Upper lobe of left lung (tissue), 6 donors: Measurements from ENCODE around the gene PANK1. TPM values are rescaled to one million over a fixed set of nuclear protein-coding genes. Genes with fewer than 3 reads are reported as not detected.

Experiments
- ATAC-seq, 2 donors: fragments of 200-7000 bp; cut with Tn5 transposase; one replicate each; pipeline ENCODE4 v1.9.1; 2022; ENCODE audit warnings: mild to moderate bottlenecking in 2 of 2, moderate library complexity in 2 of 2; ENCODE audit not compliant: low FRiP score in 2 of 2
- DNase-seq, 2 donors: peaks; one replicate each; pipeline ENCODE4 v3.0.0-alpha.2; 2019 to 2020
- H3K27ac ChIP-seq, 4 donors: fragments of 200-600 bp; sonication (generic); one replicate each; pipeline ENCODE4 v1.5.1; 2016 to 2019
- H3K27me3 ChIP-seq, 4 donors: fragments of 200-600 bp; sonication (generic); one replicate each; pipeline ENCODE4 v1.5.1; 2017 to 2019
- H3K36me3 ChIP-seq, 4 donors: fragments of 200-600 bp; sonication (generic); one replicate each; pipeline ENCODE4 v1.5.1; 2016 to 2019
- H3K4me1 ChIP-seq, 4 donors: fragments of 200-600 bp; sonication (generic); one replicate each; pipeline ENCODE4 v1.5.1; 2018 to 2019
- H3K4me3 ChIP-seq, 4 donors: fragments of 200-600 bp; sonication (generic); one replicate each; pipeline ENCODE4 v1.5.1; 2017 to 2019; ENCODE audit warnings: mild to moderate bottlenecking in 2 of 4, moderate library complexity in 1 of 4
- H3K9me3 ChIP-seq, 4 donors: fragments of 200-600 bp; sonication (generic); one replicate each; pipeline ENCODE4 v1.5.1; 2018 to 2019
- CTCF ChIP-seq, 6 experiments: fragments of 450-650 bp in 4 of 6; fragments of 200-600 bp in 2 of 6; sonication (generic) in 2 of 6; IDR thresholded peaks; one replicate each; pipeline ENCODE4 v1.5.1; 2016 to 2019; ENCODE audit warnings: antibody characterized with exemption in 6 of 6
- EP300 ChIP-seq, 4 donors: sonication (generic); formaldehyde crosslinking; IDR thresholded peaks; one replicate each; pipeline ENCODE4 v1.5.1; 2017; ENCODE audit warnings: antibody characterized with exemption in 4 of 4, control low read depth in 2 of 4
- POLR2A ChIP-seq, 4 donors: fragments of 450-650 bp; IDR thresholded peaks; one replicate each; pipeline ENCODE4 v1.5.1; 2016 to 2017; ENCODE audit warnings: antibody characterized with exemption in 4 of 4, mild to moderate bottlenecking in 2 of 4
- POLR2AphosphoS5 ChIP-seq, 2 donors: sonication (generic); formaldehyde crosslinking; IDR thresholded peaks; one replicate each; pipeline ENCODE4 v1.5.1; 2017; ENCODE audit warnings: antibody characterized with exemption in 2 of 2
- WGBS, 2 donors: methylation state at CpG; one replicate each; pipeline ENCODE4 v1.1.5; 2017 to 2018; 5-methylcytosine and 5-hydroxymethylcytosine counted together
- total RNA-seq, 6 donors: library from RNA; depleted of rRNA in 4 of 6; stranded (reverse); fragments of >200 nt in 4 of 6; gene quantifications; one replicate each; pipeline versions ENCODE4 v1.1.0 to v1.2.1, GENCODE V29; 2016 to 2021
- donor health status: DM: no; HTN: no; CAD: no; lungs with moderate emphysema.
- donor health status: DM: no; HTN: yes; CAD: no; lungs with severe emphysema.

PANK1 gene
- total RNA-seq, 6 donors from 2014 or later: 3.1 to 22.9 (median 7.3) TPM

DNA sequence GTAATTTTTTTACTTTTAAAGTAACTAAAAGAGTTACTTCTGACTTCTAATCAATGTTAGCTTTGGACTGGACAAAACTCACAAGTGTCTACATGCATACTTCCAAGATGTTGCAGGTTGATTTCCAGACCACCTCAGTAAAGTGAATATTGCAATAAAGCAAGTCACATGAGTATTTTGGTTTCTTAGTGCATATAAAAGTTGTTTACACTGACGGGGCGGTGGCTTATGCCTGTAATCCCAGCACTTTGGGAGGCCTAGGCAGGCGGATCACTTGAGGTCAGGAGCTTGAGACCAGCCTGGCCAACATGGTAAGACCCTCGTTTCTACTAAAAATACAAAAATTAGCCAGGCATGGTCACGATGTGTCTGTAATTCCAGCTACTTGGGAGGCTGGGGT is 40.8 kb downstream of the PANK1 start:
- WGBS, 2 donors: 81% methylated on average over 5 of the region's 5 CpGs
- H3K9me3 ChIP-seq: no peaks in the 10 kb centered on the region

GRCh38 chr10:89602919-89603318 is 42.1 kb downstream of the PANK1 start:
- ATAC-seq (no peak), DNase-seq (no peak)
- Histone ChIP-seq H3K27ac (no peak overlapping the region), H3K4me3 (no peak overlapping the region), H3K36me3 (no peaks in the 10 kb centered on the region), H3K4me1 (no peaks in the 10 kb centered on the region), H3K27me3 (no peaks in the 10 kb centered on the region), H3K9me3 (no peaks in the 10 kb centered on the region)
- no peak for TF ChIP-seq POLR2AphosphoS5 (IDR thresholded peaks at IDR 0.05)
- TF ChIP-seq POLR2A (IDR thresholded peaks at IDR 0.05): no peak
- TF ChIP-seq EP300 (IDR thresholded peaks at IDR 0.05): no peak
- 96 to 97% methylated on average over 2 of the region's 2 CpGs for WGBS, 2 donors

More for the DNA sequence above, 40.8 kb downstream of the PANK1 start:
- no peak overlapping the region for H3K4me3 ChIP-seq
- no peak for TF ChIP-seq CTCF (IDR thresholded peaks at IDR 0.05)
- TF ChIP-seq POLR2A (IDR thresholded peaks at IDR 0.05): no peak
- TF ChIP-seq EP300 (IDR thresholded peaks at IDR 0.05): no peak
- TF ChIP-seq POLR2AphosphoS5 (IDR thresholded peaks at IDR 0.05): no peak
- H3K36me3 ChIP-seq: no peaks in the 10 kb centered on the region
- H3K27ac ChIP-seq: no peak overlapping the region
- no peak for DNase-seq
- no peaks in the 10 kb centered on the region for H3K27me3 ChIP-seq
- ATAC-seq: no peak
- no peaks in the 10 kb centered on the region for H3K4me1 ChIP-seq

DNA sequence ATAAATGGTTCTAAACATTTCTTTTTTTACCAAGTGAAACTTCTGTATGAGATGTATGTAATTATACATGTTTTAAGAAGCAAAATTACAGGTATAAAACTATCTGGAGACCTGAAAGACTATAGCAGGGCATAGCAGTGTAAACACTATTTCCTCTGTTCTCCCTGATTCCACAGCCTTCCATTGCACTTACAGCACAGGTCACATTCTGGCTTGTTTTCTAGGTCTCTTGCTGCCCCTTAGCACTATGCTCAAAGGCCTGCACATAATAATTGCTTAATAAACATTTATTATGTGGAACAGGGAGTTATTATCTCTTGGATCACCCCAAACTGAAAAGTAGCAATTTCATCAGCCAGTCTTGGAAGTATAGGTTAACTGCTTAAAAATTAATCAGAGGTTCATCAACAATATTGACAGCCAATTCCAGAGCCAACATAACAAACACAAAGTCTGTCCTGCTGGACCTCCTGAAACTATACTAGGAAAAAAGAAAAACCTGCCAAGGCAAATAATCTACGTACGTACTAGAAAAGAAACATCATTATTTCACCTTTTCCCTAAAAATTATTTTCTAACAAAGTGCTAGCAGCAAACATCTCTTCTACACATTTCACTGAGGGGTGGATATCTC is 43.2 kb downstream of the PANK1 start:
- DNase-seq (no peak), ATAC-seq (no peak)
- Histone ChIP-seq H3K9me3 (no peaks in the 10 kb centered on the region), H3K27ac (no peak overlapping the region), H3K36me3 (no peaks in the 10 kb centered on the region), H3K4me1 (no peaks in the 10 kb centered on the region), H3K4me3 (no peak overlapping the region), H3K27me3 (no peaks in the 10 kb centered on the region)
- 95 to 100% methylated on average over 2 of the region's 2 CpGs for WGBS, 2 donors
- no peak for TF ChIP-seq EP300 (IDR thresholded peaks at IDR 0.05)
- no peak for TF ChIP-seq POLR2AphosphoS5 (IDR thresholded peaks at IDR 0.05)
- no peak for TF ChIP-seq CTCF (IDR thresholded peaks at IDR 0.05)
- no peak for TF ChIP-seq POLR2A (IDR thresholded peaks at IDR 0.05)

DNA sequence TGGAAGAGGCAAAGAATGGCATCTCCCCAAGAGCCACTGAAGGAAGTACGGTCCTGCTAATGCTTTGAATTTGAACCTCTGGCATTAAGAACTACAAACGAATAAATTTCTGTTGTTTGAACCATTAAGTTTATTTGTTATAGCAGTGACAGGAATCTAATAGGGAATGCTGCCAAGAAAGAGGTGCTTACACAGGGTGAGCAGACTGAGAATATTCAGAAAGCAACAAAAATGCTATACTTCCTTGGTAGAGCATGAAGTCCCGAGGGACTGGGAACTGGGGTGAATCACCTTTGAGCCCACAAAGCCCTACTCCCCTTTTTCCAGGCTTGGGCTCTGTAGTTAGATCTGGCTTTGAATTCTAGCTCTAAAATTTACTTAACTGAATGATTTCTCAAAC is 45.0 kb downstream of the PANK1 start:
- H3K9me3 ChIP-seq: no peaks in the 10 kb centered on the region
- no peak for ATAC-seq
- TF ChIP-seq EP300 (IDR thresholded peaks at IDR 0.05) (no peak), POLR2A (IDR thresholded peaks at IDR 0.05) (no peak), POLR2AphosphoS5 (IDR thresholded peaks at IDR 0.05) (no peak), CTCF (IDR thresholded peaks at IDR 0.05) (no peak)
- H3K4me1 ChIP-seq: no peaks in the 10 kb centered on the region
- no peak overlapping the region for H3K27ac ChIP-seq
- H3K4me3 ChIP-seq: no peak overlapping the region
- WGBS, 2 donors: 72 to 81% methylated on average over 3 of the region's 3 CpGs
- H3K27me3 ChIP-seq: no peaks in the 10 kb centered on the region
- H3K36me3 ChIP-seq: no peaks in the 10 kb centered on the region
- DNase-seq: no peak

- H3K4me1 ChIP-seq: peaks cover 0 to 6% (median 2%) of the 10 kb centered on the region in 4 donors
- no peaks in the 10 kb centered on the region for H3K9me3 ChIP-seq
- DNase-seq: no peak
- 84 to 99% methylated on average over 10 of the region's 10 CpGs for WGBS, 2 donors
- no peaks in the 10 kb centered on the region for H3K36me3 ChIP-seq
- no peak for ATAC-seq
- TF ChIP-seq POLR2AphosphoS5 (IDR thresholded peaks at IDR 0.05): no peak
- no peak for TF ChIP-seq POLR2A (IDR thresholded peaks at IDR 0.05)
- no peak for TF ChIP-seq EP300 (IDR thresholded peaks at IDR 0.05)
- no peak for TF ChIP-seq CTCF (IDR thresholded peaks at IDR 0.05)
- no peak overlapping the region for H3K27ac ChIP-seq
- no peaks in the 10 kb centered on the region for H3K27me3 ChIP-seq
- no peak overlapping the region for H3K4me3 ChIP-seq
These were observed 52.0 kb downstream of the PANK1 start for GRCh38 chr10:89593043-89593442.
